Psoas muscle (tissue), 8 donors: ENCODE measurements around the gene HOXC4. TPM values are rescaled to one million over a fixed set of nuclear protein-coding genes. Genes with fewer than 3 reads are reported as not detected.
A peak's percentile ranks its signal among the peaks of the same experiment; 100 is the strongest.

ENCODE experiments used
- ATAC-seq, 4 donors: fragments of 200-7000 bp; cut with Tn5 transposase; one replicate each; pipeline ENCODE4 v1.9.1; 2020; ENCODE audit warnings: moderate library complexity in 3 of 4, mild to moderate bottlenecking in 2 of 4
- DNase-seq, 2 donors: peaks; one replicate each; pipeline ENCODE4 v3.0.0-alpha.2; 2020
- H3K27ac ChIP-seq: fragments of 200-600 bp; one replicate; pipeline ENCODE4 v1.8.0; 2022
- H3K27me3 ChIP-seq, 3 donors: fragments of 200-600 bp in 1 of 3; one replicate each; pipeline versions ENCODE4 v1.6.1 to v1.8.0; 2013 to 2022; ENCODE audit warnings: low read length in 2 of 3, mild to moderate bottlenecking in 2 of 3, moderate library complexity in 1 of 3; ENCODE audit not compliant: insufficient read depth in 3 of 3
- H3K36me3 ChIP-seq, 2 donors: fragments of 200-600 bp in 1 of 2; one replicate each; pipeline versions ENCODE4 v1.6.1 to v1.8.0; 2013 to 2022; ENCODE audit warnings: low read depth in 1 of 2, mild to moderate bottlenecking in 1 of 2, moderate library complexity in 1 of 2; ENCODE audit not compliant: insufficient read depth in 1 of 2
- H3K4me1 ChIP-seq: fragments of 200-600 bp; one replicate; pipeline ENCODE4 v1.8.0; 2022
- H3K4me3 ChIP-seq: fragments of 200-600 bp; one replicate; pipeline ENCODE4 v1.8.0; 2022; ENCODE audit warnings: mild to moderate bottlenecking
- H3K9me3 ChIP-seq: fragments of 200-600 bp; one replicate; pipeline ENCODE4 v1.8.0; 2022
- CTCF ChIP-seq: fragments of 200-600 bp; IDR thresholded peaks from one replicate; pipeline ENCODE4 v1.8.0; 2022; ENCODE audit warnings: antibody characterized with exemption
- WGBS, 3 donors: extraction: QIAGEN DNeasy Blood & Tissue Kit; methylation state at CpG; one replicate each; pipeline versions ENCODE4 v1.1.6 to v1.1.7; 2013; 5-methylcytosine and 5-hydroxymethylcytosine counted together
- intact Hi-C, 2 donors: fragments of 100-400 bp; cut with DNase I; formaldehyde crosslinking; loops; one replicate each; pipeline versions ENCODE4 v1.11.0 to v1.14.2; 2022
- polyA plus RNA-seq, 3 donors: library from polyadenylated mRNA; stranded (reverse); fragments of 200-250 nt; gene quantifications; one replicate each; pipeline ENCODE4 v1.2.3, GENCODE V29; 2013
- total RNA-seq, 4 donors: library from RNA; stranded (reverse); fragmentation: NEBNext Ultra II Directional in 2 of 4; extraction: Animal tissue kit (Norgen Biotek cat#: 25700) in 2 of 4; gene quantifications; one replicate each; pipeline versions ENCODE4 v1.2.1 to v1.2.4, GENCODE V29; 2021 to 2023
- donor health status: healthy with polysubstance abuse.
- donor health status: DM: no; HTN: no; CAD: no; lungs with moderate emphysema.
- donor health status: Bipolar disorder and iron deficiency.
- donor health status: healthy.
- donor health status: DM: yes; HTN: yes; CAD: no.
- donor health status: DM: no; HTN: no; CAD: no.
- donor health status: DM: no; HTN: no; CAD: no.
- donor health status: DM: yes; HTN: yes; CAD: no.

The HOXC4 gene
- total and polyA plus RNA-seq, 7 donors: 0.72 to 4.7 (median 1.6) TPM

GRCh38 chr12:54034785-54035310, 18.8 kb upstream of the HOXC4 start:
- peaks cover 0 to 4% (median 0%) of the 10 kb centered on the region in 3 donors for H3K27me3 ChIP-seq
- WGBS, 3 donors: 71 to 81% (median 79%) methylated on average over 22 of the region's 22 CpGs
- intact Hi-C loops: loop anchor here in 1 of 2 donors (10.0 kb wide), 1 partner anchor 100 kb away; no protein-coding TSS in a partner anchor

GRCh38 chr12:54035568-54036264, 17.9 kb upstream of the HOXC4 start:
- Histone ChIP-seq H3K27me3 (peaks cover 0 to 4% (median 0%) of the 10 kb centered on the region in 3 donors), H3K27ac (no peak overlapping the region), H3K9me3 (no peaks in the 10 kb centered on the region), H3K4me3 (no peak overlapping the region), H3K36me3 (no peaks in the 10 kb centered on the region), H3K4me1 (peaks cover 5% of the 10 kb centered on the region)
- 49 to 58% (median 53%) methylated on average over 6 of the region's 6 CpGs for WGBS, 3 donors
- intact Hi-C loops: loop anchor here in 1 of 2 donors (10.0 kb wide), 1 partner anchor 99 kb away; no protein-coding TSS in a partner anchor
- no peak for ATAC-seq
- no peak for TF ChIP-seq CTCF
- no peak for DNase-seq

More at GRCh38 chr12:54034785-54035310, 18.8 kb upstream of the HOXC4 start:
- H3K27ac ChIP-seq: no peak overlapping the region
- H3K4me3 ChIP-seq: no peak overlapping the region
- no peaks in the 10 kb centered on the region for H3K9me3 ChIP-seq
- no peaks in the 10 kb centered on the region for H3K36me3 ChIP-seq
- no peak for TF ChIP-seq CTCF
- DNase-seq (no peak), ATAC-seq (no peak)
- peaks cover 6% of the 10 kb centered on the region for H3K4me1 ChIP-seq

GRCh38 chr12:54036620-54037359, 16.8 kb upstream of the HOXC4 start:
- Histone ChIP-seq H3K36me3 (no peaks in the 10 kb centered on the region), H3K4me1 (peaks cover 5% of the 10 kb centered on the region), H3K9me3 (no peaks in the 10 kb centered on the region), H3K4me3 (no peak overlapping the region), H3K27me3 (no peaks in the 10 kb centered on the region), H3K27ac (no peak overlapping the region)
- peak; percentile 12 for TF ChIP-seq CTCF
- peak; percentile 44 to 72 for DNase-seq
- intact Hi-C loops: loop anchor here in 1 of 2 donors (10.0 kb wide), 1 partner anchor 98 kb away; no protein-coding TSS in a partner anchor
- WGBS, 3 donors: 59 to 72% (median 67%) methylated on average over 14 of the region's 14 CpGs
- peak; percentile 33 to 63 (median 50) for ATAC-seq

GRCh38 chr12:54037360-54038283, 16.0 kb upstream of the HOXC4 start:
- no peak for TF ChIP-seq CTCF
- Histone ChIP-seq H3K4me3 (no peak overlapping the region), H3K27me3 (no peaks in the 10 kb centered on the region), H3K36me3 (no peaks in the 10 kb centered on the region), H3K9me3 (no peaks in the 10 kb centered on the region), H3K4me1 (peaks cover 5% of the 10 kb centered on the region), H3K27ac (peak overlapping the region; percentile 58)
- ATAC-seq (no peak), DNase-seq (no peak)
- intact Hi-C loops: loop anchor here in 1 of 2 donors (10.0 kb wide), 1 partner anchor 97 kb away; no protein-coding TSS in a partner anchor
- 65 to 70% (median 66%) methylated on average over 14 of the region's 14 CpGs for WGBS, 3 donors
